RWPE2 (cell line): Measurements from ENCODE around the gene IL17RC.

ENCODE experiments used
- ATAC-seq: fragments of 200-7000 bp; cut with Tn5 transposase; 3 replicates; pipeline ENCODE4 v1.9.1; 2021; ENCODE audit warnings: low read depth
- DNase-seq: peaks from one replicate; pipeline ENCODE4 v3.0.0-alpha.2; 2020; ENCODE audit warnings: low spot score
- H3K27ac ChIP-seq: fragments of 450-650 bp; 2 replicates; pipeline ENCODE4 v1.5.1; 2017; ENCODE audit warnings: mild to moderate bottlenecking; ENCODE audit not compliant: poor library complexity, severe bottlenecking
- H3K27me3 ChIP-seq: fragments of 250-450 bp; sonication (Bioruptor Pico); 2 replicates; pipeline ENCODE4 v1.5.1; 2021; ENCODE audit warnings: mild to moderate bottlenecking, moderate library complexity; ENCODE audit not compliant: insufficient read depth, poor library complexity, severe bottlenecking
- H3K36me3 ChIP-seq: fragments of 250-450 bp; sonication (Bioruptor Pico); 2 replicates; pipeline ENCODE4 v1.5.1; 2020; ENCODE audit warnings: low read depth, mild to moderate bottlenecking, moderate library complexity
- H3K4me1 ChIP-seq: fragments of 250-450 bp; sonication (Bioruptor Pico); 2 replicates; pipeline ENCODE4 v1.5.1; 2021; ENCODE audit warnings: mild to moderate bottlenecking, moderate library complexity; ENCODE audit not compliant: insufficient read depth, poor library complexity, severe bottlenecking
- H3K4me3 ChIP-seq: fragments of 250-450 bp; sonication (Bioruptor Pico); 2 replicates; pipeline ENCODE4 v1.5.1; 2021; ENCODE audit warnings: mild to moderate bottlenecking, moderate library complexity; ENCODE audit not compliant: severe bottlenecking
- H3K9me3 ChIP-seq: fragments of 250-450 bp; sonication (Bioruptor Pico); 2 replicates; pipeline ENCODE4 v1.5.1; 2021; ENCODE audit warnings: mild to moderate bottlenecking, moderate library complexity; ENCODE audit not compliant: severe bottlenecking
- TF ChIP-seq, protein P1 (sequence below): fragments of 450-650 bp; IDR thresholded peaks from one replicate; pipeline ENCODE4 v1.5.1; 2017; ENCODE audit warnings: mild to moderate bottlenecking, moderate library complexity; ENCODE audit not compliant: poor library complexity, severe bottlenecking

Gene IL17RC

DNA sequence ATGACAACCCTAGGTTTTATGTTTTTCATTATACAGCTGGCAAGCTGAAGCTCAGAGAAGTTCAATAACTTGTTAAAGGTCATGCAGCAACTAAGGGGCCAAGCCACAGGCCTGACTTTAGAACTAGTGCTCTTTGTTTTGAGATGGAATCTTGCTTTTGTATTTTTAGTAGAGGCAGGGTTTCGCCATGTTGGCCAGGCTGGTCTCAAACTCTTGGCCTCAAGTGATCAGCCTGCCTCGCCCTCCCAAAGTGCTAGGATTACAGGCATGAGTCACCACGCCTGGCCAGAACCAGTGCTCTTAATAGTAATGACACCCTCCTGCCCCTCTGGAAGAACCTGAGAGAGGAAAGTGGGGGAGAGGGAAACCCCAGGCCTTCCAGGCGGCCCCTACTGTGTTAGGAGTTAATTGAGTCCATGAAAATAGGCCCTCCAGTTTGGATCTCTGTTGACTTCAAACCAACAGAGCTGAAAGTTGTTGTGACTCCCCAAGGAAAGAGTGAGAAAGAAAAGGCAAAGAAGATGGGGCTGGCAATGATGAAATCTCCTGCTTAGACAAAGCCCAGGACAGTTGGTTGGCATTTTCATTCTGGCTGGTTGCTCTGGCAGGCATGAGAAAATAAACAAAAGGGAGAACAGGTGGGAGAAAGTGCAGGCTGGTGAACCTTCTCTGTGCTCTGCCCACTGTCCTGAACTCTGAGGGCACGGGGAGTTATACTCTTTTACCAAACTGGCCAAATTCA lies 38.9 kb downstream of the IL17RC start:
- Histone ChIP-seq H3K9me3 (no peaks in the 10 kb centered on the region), H3K27me3 (no peaks in the 10 kb centered on the region), H3K4me3 (no peak overlapping the region), H3K27ac (no peak overlapping the region), H3K4me1 (peaks cover 10% of the 10 kb centered on the region), H3K36me3 (no peaks in the 10 kb centered on the region)
- DNase-seq (no peak), ATAC-seq (no peak)
- TF ChIP-seq, protein P1, sequence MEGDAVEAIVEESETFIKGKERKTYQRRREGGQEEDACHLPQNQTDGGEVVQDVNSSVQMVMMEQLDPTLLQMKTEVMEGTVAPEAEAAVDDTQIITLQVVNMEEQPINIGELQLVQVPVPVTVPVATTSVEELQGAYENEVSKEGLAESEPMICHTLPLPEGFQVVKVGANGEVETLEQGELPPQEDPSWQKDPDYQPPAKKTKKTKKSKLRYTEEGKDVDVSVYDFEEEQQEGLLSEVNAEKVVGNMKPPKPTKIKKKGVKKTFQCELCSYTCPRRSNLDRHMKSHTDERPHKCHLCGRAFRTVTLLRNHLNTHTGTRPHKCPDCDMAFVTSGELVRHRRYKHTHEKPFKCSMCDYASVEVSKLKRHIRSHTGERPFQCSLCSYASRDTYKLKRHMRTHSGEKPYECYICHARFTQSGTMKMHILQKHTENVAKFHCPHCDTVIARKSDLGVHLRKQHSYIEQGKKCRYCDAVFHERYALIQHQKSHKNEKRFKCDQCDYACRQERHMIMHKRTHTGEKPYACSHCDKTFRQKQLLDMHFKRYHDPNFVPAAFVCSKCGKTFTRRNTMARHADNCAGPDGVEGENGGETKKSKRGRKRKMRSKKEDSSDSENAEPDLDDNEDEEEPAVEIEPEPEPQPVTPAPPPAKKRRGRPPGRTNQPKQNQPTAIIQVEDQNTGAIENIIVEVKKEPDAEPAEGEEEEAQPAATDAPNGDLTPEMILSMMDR = no peak

DNA sequence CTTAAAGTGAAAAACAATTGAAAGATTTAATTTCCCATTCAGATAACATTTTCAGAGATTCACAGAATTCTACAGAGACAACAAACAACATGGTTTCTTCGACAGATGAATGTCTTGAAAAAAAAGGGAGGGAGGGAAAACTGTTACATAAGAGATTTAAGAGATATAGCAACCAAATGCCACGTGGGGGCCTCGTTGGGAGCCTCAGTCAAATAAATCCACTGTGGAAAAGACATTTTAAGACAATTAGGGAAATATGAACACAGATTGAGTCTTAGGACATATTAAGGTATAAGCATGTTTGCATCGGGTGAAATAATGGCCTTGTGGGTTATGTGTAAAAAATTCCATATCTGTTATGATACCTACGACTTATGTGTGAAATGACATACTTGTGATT lies 40.3 kb downstream of the IL17RC start:
- no peak for DNase-seq

DNA sequence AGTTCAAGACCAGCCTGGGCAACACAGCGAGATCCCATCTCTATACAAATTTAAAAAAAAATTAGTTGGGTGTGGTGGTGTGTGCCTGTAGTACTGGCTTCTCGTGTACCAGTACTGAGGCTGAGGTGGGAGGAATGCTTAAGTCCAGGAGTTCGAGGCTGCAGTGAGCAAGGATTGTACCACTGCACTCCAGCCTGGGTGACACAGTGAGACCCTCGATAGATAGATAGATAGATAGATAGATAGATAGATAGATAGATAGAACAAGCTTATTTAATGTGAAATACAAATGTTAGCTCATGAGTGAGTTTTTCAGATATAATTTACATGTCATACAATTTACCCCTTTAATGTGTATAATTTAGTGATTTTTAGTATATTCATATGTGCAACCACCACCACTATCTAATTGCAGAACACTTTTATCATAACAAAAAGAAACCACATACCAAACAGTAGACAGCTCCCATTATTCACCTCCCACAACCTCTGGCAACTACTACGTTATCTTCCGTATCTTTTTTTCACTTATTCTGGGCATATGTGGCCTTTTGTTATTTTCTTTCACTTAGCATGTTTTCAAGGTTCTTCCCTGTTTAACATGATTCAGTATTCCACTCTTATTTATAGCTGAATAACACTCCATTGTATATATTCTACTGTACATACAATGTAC lies 48.4 kb downstream of the IL17RC start:
- peaks cover 8% of the 10 kb centered on the region for H3K4me1 ChIP-seq
- H3K9me3 ChIP-seq = no peaks in the 10 kb centered on the region
- DNase-seq (no peak), ATAC-seq (no peak)
- H3K4me3 ChIP-seq = no peak overlapping the region
- no peak overlapping the region for H3K27ac ChIP-seq
- peaks cover 40% of the 10 kb centered on the region for H3K36me3 ChIP-seq
- TF ChIP-seq, protein P1 = no peak
- H3K27me3 ChIP-seq = no peaks in the 10 kb centered on the region

More for the DNA sequence above, 40.3 kb downstream of the IL17RC start:
- H3K4me3 ChIP-seq = no peak overlapping the region
- H3K36me3 ChIP-seq = no peaks in the 10 kb centered on the region; the same call in 1 of the 2 replicates
- TF ChIP-seq, protein P1 = peak; percentile 25
- H3K9me3 ChIP-seq = no peaks in the 10 kb centered on the region
- ATAC-seq = no peak
- peaks cover 10% of the 10 kb centered on the region for H3K4me1 ChIP-seq
- no peak overlapping the region for H3K27ac ChIP-seq
- H3K27me3 ChIP-seq = no peaks in the 10 kb centered on the region

DNA sequence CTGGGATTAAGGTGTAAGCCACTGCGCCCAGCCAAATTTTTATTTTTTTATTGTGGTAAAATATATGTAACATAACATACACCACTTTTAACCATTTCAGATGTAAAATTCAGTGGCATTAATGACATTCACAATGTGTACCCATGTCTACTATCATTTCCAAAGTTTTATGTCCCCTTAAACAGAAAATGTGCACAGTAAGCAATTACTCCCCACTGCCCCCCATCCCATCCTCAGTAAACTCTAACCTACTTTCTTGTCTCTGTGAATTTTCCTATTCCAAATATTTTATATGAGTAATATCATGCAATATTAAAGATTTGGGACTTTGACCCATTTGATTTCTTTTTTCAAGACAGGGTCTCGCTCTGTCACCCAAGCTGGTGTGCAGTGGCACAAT lies 49.9 kb downstream of the IL17RC start:
- Histone ChIP-seq H3K27me3 (no peaks in the 10 kb centered on the region), H3K4me3 (no peak overlapping the region), H3K9me3 (no peaks in the 10 kb centered on the region), H3K27ac (no peak overlapping the region), H3K4me1 (peaks cover 20% of the 10 kb centered on the region), H3K36me3 (peaks cover 55% of the 10 kb centered on the region)
- ATAC-seq (no peak), DNase-seq (no peak)
- TF ChIP-seq, protein P1 = no peak

DNA sequence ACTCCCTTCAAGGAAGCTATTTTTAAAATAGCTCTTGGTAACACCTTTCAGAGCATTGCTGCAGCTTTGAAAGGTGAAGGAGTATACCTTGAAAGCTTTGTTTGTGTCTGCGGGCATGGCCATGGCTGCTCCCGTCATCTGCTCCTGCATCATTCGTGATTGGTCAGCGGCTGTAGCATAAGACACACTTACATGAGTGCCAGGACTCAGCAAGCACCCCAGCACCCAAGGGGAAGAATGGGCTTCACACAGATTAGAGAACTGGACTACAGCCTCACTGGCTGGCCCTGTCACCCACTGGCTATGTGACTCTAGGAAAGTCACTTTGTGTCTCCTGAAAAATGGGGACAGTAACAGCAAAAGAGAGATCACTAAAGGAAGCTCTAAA lies 52.7 kb downstream of the IL17RC start:
- Histone ChIP-seq H3K36me3 (peaks cover 57% of the 10 kb centered on the region), H3K4me3 (no peak overlapping the region), H3K27ac (peak overlapping the region; percentile 60), H3K9me3 (no peaks in the 10 kb centered on the region), H3K27me3 (no peaks in the 10 kb centered on the region), H3K4me1 (peaks cover 20% of the 10 kb centered on the region)
- ATAC-seq (no peak), DNase-seq (no peak)
- TF ChIP-seq, protein P1 = no peak
